Cardiac fibroblast (primary cell): ENCODE results near the gene VSIR.

Experiments
- DNase-seq, 2 donors: peaks; one replicate each; pipeline versions ENCODE4 v3.0.0 to v3.0.0-alpha.2; 2010; ENCODE audit warnings: low read depth in 2 of 2
- H3K4me3 ChIP-seq, 2 donors: replicated peaks in 1 of 2; 1 replicate in 1 of 2; 2 replicates in 1 of 2; pipeline ENCODE4 v1.5.1; 2011; ENCODE audit warnings: low read depth in 2 of 2, low read length in 2 of 2, mild to moderate bottlenecking in 2 of 2, moderate library complexity in 1 of 2
- TF ChIP-seq, protein P1 (sequence below): IDR thresholded peaks from one replicate; pipeline ENCODE4 v1.5.1; 2011; ENCODE audit warnings: low read depth, mild to moderate bottlenecking, low read length, inconsistent platforms

Gene VSIR

GRCh38 chr10:71770255-71770654 is 3.1 kb downstream of the VSIR start:
- peak; percentile 31 to 75 for DNase-seq
- TF ChIP-seq, protein P1, sequence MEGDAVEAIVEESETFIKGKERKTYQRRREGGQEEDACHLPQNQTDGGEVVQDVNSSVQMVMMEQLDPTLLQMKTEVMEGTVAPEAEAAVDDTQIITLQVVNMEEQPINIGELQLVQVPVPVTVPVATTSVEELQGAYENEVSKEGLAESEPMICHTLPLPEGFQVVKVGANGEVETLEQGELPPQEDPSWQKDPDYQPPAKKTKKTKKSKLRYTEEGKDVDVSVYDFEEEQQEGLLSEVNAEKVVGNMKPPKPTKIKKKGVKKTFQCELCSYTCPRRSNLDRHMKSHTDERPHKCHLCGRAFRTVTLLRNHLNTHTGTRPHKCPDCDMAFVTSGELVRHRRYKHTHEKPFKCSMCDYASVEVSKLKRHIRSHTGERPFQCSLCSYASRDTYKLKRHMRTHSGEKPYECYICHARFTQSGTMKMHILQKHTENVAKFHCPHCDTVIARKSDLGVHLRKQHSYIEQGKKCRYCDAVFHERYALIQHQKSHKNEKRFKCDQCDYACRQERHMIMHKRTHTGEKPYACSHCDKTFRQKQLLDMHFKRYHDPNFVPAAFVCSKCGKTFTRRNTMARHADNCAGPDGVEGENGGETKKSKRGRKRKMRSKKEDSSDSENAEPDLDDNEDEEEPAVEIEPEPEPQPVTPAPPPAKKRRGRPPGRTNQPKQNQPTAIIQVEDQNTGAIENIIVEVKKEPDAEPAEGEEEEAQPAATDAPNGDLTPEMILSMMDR: no peak
- no peak overlapping the region for H3K4me3 ChIP-seq

DNA sequence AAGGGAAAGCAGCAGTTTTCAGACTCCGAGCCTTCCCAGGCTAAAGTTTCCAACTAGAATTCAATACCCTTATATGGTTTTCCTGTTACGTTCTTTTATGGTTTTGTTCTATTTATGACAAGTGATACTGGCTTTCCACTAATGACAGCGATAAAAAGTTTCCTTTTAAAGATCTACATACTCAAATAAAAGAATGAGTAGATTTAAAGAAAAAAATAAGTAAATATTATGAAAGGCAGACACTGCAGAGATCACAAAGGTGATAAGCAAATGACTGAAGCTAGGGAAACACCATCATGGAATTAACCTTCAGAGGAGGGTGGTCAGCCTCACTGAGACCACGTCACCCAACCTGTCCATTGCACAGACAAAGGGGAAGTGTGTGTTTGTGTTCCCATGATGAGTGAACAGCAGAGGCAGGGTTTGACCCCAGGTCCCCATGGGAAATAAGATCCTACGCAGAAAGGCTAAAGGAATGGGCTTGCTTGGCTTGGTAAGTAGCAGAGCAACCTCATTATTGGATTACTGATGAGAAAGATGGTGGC is 4.0 kb downstream of the VSIR start:
- peak in 1 of 2 donors; percentile 74 for DNase-seq
- TF ChIP-seq, protein P1: no peak
- no peak overlapping the region for H3K4me3 ChIP-seq

GRCh38 chr10:71767420-71768035 is 5.8 kb downstream of the VSIR start:
- no peak overlapping the region for H3K4me3 ChIP-seq
- peak; percentile 72 to 78 for DNase-seq
- TF ChIP-seq, protein P1: no peak

- peak; percentile 96 to 98 for DNase-seq
- TF ChIP-seq, protein P1: no peak
- H3K4me3 ChIP-seq: no peak overlapping the region
Measured at GRCh38 chr10:71766717-71767419, 6.5 kb downstream of the VSIR start.

DNA sequence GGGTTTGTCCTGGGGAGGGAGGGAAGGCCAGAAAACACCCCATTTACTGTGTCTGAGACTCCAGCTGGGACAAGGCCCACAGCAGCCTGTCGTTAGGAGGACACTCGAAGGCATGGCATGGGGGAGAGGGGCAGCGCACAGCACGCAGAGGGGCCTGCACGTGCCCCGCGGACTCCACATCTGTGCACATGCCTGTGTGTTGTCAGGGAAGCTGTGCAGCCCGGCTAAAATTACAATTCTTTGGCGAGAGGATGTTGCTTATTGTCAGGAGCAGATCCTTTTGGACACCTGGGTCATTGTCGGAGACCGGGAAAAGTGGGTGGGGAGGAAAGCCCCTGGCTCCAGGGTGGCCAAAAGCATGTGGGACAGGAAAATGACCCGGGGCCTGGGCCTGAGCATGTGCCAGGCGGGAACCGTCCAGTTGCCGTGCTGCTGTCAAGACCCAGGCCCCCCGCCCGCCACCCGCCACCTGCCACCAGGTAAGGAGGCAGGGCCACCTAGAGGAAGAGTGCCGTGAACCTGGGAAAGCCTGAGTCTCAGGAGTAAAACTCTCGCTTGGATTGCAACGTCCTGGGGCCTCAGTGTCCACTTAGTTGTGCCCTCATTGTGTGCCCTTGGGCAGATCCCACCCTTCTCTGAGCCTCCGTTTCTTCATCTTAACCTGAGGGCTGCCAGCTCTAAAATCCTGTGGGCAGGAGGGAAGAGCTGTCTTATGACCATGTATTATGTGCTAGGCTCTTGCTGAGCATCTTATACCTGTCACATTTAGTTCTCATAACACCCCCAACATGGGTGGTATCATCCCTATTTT is 7.2 kb downstream of the VSIR start:
- TF ChIP-seq, protein P1: no peak
- no peak for DNase-seq
- no peak overlapping the region for H3K4me3 ChIP-seq

DNA sequence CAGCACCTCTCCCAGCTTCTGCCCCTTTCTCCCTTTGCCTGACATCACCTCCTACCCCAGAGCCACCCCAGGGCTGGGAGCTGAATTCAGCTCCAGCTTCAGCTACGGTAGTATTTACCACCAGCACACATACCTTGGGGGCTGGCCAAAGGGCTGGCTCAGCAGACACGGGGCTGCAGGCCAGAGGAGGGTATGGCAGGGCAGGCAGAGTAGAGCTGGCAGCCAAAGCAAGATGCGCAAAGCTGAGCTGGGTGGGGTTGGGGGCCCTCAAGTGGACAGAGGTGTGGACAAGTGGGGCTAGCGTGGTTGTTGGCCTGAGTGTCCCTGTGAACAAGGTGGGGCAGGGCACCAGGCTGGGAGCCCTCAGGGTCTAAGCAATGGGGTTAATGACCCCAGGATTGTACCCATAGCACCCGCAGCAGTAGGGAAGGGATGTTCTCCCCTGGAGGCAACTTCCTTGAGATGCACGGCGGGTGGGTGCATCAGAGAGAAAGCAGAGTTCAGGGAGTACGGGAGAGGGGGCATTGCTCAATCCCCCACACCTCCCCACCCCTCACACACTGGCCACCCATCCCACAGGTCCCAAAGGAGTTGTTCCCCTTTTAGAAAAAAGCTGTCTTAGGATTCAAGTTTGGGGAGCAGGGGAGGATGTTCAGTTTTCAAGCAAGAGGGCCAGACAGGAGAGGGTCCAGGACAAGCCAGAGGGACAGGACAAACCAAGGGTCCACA is 8.0 kb downstream of the VSIR start:
- TF ChIP-seq, protein P1: no peak
- DNase-seq: peak in 1 of 2 donors; percentile 72
- no peak overlapping the region for H3K4me3 ChIP-seq
